HTR-8/SVneo (cell line): Measurements from ENCODE around the gene GPATCH1.

Experiments used
- DNase-seq: peaks from one replicate; pipeline ENCODE4 v3.0.0; 2011; ENCODE audit warnings: low spot score, mixed read lengths; ENCODE audit not compliant: insufficient read length
- FAIRE-seq: peaks from 2 replicates; lab custom pipeline; 2011; peaks lifted over from hg19 to GRCh38; lab: Jason Lieb, UNC

GPATCH1 gene

GRCh38 chr19:33062902-33063301, 18.1 kb upstream of the GPATCH1 start:
- FAIRE-seq (no peak), DNase-seq (no peak)

DNA sequence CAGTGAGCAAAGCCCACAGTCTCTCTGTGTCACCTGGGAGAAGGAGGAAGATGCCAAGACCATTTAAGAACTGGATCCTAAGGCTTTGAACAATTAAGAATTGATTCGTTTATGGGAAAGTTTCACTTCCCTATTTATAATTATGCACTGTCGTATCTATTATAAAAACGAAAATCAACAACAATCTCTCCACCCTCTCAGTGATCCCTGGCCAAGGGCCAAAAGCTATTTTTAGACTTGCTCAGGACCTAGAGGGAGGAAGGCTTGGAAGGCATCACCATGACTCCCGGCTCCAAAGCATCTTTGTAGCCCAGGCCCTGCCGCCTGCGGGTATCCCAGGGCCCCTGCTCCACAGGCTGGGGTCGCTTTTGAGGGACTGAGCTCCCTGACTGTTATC, 17.6 kb upstream of the GPATCH1 start:
- FAIRE-seq (no peak), DNase-seq (no peak)

DNA sequence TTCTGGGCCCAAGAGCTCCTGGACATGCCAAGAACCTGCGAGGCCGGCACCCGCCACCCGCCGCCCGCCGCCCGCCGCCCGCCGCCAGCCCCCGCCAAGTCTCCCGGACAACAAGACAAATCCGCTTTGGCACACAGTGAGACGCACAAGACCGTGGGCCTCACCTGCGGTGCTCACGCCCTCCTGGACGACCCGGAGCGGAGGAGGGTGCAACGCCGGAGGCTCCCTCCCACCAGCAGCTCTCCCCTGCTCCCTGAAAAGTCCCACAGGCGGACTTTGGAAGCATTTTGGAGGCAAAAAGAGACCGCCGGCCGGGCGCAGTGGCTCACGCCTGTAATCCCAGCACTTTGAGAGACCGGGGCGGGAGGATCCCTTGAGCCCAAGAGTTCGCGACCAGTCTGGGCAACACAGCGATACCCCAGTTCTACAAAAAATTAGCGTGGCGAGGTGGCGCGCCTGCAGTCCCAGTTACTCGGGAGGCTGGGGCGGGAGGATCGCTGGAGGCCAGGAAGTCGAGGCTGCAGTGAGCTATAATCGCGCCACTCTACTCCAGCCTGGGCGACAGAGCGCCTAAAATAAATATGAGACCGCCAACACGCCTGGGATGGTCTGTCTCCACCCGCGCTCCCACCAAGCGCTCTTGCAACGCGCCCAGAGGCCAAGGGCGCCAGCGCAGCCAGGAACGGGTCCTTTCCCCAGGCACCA, 17.1 kb upstream of the GPATCH1 start:
- FAIRE-seq: no peak
- DNase-seq: no peak

DNA sequence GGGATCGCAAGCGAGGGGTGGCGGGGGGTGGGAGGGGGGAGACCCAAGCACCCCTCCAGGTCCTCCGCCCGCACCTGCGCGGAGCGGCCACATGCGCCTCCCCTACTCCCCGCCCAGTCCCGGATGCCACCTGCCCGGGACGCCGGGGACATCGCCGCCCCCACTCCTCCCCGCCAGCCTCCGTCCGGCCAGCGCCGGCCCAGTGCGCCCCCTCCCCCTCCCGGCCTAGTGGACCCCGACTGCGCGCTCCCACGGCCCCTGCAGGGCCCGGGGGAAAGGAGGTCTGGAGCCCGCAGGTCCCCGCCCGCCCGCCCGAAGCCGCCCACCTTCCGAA, 16.6 kb upstream of the GPATCH1 start:
- DNase-seq (no peak), FAIRE-seq (no peak)

DNA sequence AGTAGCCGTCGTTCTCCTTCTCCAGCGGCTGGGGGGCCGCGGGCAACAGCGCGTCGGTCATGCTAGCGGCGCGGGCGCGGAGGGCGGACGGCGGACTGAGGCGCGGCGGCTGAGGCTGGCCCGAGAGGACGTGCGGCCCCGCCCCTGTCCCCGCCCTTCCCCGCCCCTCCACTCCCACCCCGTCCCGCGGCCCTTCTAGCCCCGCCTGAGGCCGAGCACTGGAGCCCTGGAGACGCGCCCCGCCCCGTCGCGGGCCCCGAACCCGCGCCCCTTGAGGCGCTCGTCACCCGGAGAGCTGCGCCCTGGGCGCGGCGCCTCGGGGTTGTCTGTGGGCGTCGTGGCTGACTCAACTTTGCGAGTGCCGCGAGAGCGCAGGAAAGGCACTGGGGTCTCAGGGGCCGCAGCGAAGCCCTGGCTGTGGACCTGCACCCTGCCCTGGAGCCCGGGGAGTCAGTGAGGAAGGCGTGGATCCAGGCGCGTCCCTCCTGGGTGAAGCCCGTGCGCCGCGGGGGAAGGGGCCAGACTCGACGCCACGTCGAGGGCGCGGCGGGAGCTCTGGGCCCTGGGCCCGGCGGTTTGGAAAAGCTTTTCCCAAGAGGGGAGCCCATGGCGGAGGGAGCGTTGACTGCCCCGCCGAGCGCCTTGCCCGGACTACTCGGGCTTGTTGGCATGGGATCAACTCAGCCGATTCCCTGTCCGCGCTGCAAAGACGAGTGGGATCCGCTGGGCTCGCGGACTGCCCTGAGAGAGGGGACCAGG, 16.0 kb upstream of the GPATCH1 start, which contains the start of gene RHPN2:
RHPN2 (minus strand) TSS at position 97 of the 759 bp plus-strand sequence; CDS start at position 61, 36 bp downstream.
- peak; percentile 63 for FAIRE-seq
- peak; percentile 88 for DNase-seq

- FAIRE-seq (no peak), DNase-seq (no peak)
Observed at GRCh38 chr19:33066543-33066942, 14.4 kb upstream of the GPATCH1 start.

DNA sequence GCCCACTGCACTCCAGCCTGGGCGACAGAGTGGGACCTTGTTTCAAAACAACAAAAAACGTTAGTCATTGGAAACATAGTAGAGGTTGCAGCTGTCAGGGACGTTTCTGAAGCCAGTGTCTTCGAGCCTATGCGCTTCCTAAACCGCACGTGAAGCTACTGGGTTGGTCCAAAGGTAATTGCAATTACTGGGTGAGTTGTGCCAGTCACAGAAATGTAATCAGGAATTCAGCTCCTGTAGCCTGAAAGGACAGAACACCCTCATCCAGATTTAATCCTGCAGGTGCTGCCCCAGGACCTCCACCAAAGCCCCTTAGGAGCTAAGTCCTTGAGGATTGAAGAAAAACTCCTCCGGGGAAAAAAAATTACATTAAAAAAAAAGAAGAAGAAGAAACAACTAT, 13.9 kb upstream of the GPATCH1 start:
- FAIRE-seq (no peak), DNase-seq (no peak)

GRCh38 chr19:33071887-33072286, 9.1 kb upstream of the GPATCH1 start:
- DNase-seq: no peak
- FAIRE-seq: no peak

DNA sequence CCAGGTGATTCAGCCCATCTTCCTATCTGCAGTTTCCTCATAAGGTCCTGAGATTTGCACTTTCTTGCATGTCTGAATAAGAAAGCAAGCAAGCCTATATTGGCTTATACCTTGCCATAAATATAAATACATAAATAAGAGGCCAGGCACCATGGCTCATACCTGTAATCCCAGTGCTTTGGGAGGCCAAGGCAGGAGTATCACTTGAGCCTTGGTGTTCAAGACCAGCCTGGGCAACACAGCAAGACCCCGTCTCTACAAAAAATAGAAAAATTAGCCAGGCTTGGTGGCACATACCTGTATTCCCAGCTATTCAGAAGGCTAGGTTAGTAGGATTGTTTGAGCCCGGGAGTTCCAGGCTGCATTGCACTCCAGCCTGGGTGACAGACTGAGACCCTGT, 5.5 kb upstream of the GPATCH1 start:
- no peak for FAIRE-seq

DNA sequence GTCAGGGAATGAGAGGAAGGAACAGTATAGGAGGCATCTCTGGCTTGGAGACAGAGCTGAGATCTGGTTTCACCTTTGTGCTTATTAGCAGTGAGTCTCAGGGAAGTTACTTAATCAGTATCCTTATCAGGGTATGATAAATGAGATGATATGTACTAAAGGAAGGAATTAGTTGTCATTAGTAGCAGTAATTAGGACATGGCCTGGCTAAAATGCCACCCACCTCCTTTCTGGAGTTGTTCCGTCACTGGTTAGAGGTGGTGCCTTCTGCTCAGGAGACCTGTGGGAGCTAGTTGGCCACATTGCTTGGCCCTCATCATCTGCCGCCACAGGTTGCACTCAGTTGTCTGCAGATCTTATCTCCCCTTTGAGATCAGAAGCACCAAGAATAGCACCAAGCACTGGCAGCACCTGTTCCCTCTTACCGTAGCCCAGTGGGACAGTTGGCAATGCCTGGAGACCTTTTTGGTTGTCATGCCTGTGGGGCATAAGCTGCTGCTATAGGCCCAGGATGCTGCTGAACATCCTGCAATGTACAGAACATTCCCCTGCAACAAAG, 4.7 kb downstream of the GPATCH1 start:
- no peak for DNase-seq
- no peak for FAIRE-seq

More for the DNA sequence above, 5.5 kb upstream of the GPATCH1 start:
- no peak for DNase-seq

- FAIRE-seq (no peak), DNase-seq (no peak)
Observed at GRCh38 chr19:33086955-33087354, 6.0 kb downstream of the GPATCH1 start.

DNA sequence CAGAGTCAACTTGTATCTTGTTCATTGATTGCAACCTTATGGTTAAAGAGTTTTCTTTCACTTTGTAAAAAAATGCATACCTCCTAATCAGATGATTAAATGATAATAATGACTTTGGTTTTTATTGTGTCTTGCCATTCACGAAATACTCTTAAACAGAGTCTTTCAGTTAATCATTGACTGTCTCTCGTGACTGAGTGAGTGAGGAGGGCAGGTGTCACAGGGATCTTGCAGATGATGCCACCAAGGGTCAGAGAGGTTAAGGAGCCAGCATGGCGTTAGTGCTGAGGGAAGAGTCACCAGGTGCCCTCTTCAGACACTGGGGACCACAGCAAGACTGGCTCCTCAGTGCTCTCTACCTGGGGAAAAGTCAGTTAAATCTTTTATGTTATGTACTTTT, 8.0 kb downstream of the GPATCH1 start:
- DNase-seq (no peak), FAIRE-seq (no peak)

DNA sequence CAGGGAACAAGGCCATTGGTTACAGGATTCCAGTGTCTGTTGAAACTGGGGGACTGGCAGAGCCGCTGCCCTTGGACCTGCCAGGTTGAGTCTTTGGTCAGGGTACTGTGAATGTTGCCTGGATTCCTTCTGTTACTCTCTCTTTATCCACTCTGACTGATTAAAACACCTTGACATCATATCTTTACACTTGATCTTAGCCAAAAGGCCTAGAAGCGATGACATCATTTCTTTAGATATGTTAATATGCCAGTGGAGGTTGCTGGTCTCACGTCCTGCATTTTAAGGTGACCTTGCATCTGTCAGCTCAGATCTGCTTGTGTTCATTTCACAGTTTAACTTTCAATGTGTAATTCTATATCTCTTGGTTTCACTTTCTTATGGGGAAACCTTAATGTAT, 9.2 kb downstream of the GPATCH1 start:
- FAIRE-seq: no peak

DNA sequence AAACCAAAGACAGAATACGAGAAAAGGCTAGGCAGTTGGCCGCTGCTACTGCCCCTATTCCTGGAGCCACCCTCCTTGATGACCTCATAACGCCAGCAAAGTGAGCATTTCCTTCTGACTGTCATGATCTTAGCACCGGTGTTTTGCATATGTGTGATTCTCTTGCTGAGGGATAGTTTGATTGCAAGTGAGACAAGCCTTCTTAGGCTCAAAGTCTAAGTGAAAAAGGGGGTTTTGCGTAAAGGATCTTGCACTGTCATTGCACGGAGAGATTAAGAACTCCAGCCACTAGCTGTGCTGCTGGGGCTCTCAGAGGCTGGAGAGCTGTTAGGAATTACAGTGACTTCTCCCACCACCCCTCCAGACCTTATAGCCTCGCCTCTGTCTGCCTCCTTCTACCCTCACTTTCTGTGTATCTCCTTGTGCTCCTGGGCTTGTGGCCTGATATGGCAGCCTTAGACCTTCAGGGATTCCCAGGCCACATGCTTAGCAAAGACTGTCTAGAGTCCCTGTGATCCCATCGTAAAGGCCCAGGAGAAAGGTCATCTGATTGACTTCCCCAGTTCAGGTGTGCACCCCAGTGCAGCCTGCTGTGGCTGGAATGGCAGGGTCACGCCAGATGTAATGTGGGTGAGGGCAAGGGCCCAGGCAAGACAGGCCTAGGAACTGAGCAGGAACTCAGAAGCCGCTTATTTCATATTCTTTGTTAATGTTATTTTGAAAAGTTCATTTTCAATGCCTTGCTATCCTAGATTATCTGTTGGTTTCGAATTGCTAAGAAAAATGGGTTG, 12.6 kb downstream of the GPATCH1 start:
- FAIRE-seq (no peak), DNase-seq (no peak)

More for the DNA sequence above, 9.2 kb downstream of the GPATCH1 start:
- DNase-seq: no peak

DNA sequence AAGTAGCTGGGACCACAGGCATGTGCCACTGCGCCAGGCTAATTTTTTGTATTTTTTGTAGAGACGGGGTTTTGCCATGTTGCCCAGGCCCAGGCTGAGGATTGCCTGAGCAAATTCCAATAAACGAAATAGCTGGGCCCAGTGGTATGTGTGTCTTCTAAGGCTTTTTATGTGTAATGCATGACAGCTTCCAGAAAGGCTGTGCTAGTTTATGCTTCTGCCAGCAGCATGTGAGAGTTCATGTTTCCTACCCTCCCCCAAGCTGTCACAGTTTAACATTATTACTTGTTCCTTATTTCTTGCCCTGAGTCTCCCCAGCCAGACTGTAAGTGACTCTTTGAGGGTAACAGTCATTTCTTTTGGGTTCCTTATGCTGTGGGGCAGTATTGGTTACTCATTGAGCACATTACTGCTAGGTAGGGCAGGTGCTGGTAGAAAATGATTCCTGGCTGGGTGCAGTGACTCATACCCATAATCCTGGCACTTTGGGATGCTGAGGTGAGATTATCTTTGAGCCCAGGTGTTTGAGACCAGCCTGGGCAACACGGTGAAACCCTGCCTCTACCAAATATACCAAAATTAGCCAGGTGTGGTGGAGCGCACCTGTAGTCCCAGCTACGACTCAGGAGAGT, 13.6 kb downstream of the GPATCH1 start:
- no peak for FAIRE-seq
- DNase-seq: no peak

DNA sequence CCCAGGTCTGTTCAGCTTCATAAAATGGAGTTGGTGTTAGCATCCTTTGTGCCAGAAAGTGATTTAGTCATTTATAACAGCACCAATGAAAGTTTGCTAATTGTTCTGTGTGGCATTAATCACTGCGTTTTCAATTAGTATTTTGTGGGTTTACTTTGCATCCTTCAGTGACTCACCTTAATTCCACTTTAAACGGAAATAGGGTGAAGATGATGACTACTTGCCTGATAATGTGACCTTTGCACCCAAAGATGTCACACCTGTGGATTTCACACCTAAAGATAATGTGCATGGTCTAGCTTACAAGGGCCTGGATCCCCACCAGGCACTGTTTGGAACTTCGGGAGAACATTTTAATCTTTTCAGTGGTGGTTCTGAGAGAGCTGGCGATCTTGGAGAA, 15.0 kb downstream of the GPATCH1 start:
- FAIRE-seq (no peak), DNase-seq (no peak)

- FAIRE-seq (no peak), DNase-seq (no peak)
Observed at GRCh38 chr19:33098055-33098534, 17.1 kb downstream of the GPATCH1 start.

DNA sequence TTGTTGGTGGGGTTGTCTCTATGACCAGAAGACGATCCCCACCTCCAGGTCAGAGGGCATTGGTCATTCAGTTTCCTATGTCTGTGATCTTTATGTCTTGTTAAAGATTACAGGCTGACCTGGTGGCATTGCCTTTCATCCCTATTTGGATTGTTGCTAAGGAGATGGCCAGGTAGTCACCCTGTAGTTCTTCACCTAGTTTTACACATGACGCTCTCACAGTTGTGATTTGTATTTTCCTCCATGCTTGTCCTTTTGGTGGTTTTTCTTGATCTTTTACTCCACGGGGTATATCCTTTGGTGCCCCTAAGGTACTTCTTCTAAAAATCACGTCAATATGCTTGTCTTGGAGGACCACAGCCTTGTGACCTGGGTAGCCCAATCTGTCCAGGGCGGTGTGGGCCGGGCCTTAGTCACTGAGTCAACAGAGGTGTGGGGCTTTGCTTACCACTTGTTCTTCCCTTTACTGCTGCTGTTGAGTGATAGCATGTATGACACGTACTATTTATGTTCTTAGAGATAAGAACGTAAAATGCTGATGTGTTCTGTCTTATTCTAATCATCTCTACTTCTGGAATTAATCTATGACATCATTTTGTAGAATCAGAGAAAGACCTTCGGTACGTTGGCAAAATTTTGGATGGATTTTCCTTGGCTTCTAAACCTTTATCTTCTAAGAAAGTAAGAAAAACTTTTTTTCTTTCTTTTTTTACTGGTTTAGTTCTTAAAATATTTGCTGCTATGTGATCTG, 20.1 kb downstream of the GPATCH1 start:
- DNase-seq (no peak), FAIRE-seq (no peak)

DNA sequence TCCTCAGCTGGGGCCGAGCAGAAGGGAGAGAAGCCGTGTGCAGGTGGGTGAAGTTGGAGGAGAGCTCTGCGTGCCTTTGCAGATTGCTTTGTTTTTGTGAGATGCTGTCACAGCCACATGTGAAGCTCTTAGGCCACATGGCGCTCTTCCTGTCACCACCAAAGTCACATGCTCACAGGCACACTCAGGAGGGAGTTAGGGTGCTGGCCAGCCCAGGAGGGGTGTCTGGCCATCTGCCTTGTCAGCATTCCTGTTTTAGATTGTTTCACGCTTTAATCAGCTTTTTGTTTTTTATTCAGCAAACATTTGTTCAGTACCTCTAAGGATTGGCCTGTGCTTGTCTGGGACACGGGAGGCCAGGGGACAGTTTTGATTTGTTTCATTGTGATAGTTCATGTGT, 21.9 kb downstream of the GPATCH1 start:
- DNase-seq (no peak), FAIRE-seq (no peak)
